Neural progenitor cell (in vitro differentiated cells): ENCODE measurements around the gene SEMA5B. TPM values are rescaled to one million over a fixed set of nuclear protein-coding genes. Genes with fewer than 3 reads are reported as not detected.

Source experiments
- DNase-seq: peaks from one replicate; pipeline ENCODE4 v3.0.0-alpha.2; 2016; ENCODE audit warnings: low spot score
- H2AFZ ChIP-seq: fragments of 200-600 bp; sonication (generic); replicated peaks from 2 replicates; pipeline ENCODE4 v1.6.1; 2016; ENCODE audit warnings: antibody characterized with exemption
- H3F3A ChIP-seq: fragments of 200-600 bp; sonication (generic); 2 replicates; pipeline ENCODE4 v1.6.1; 2016; ENCODE audit warnings: antibody characterized with exemption, low read depth
- H3K27ac ChIP-seq: fragments of 200-600 bp; sonication (generic); 2 replicates; pipeline ENCODE4 v1.5.1; 2016; ENCODE audit warnings: mild to moderate bottlenecking
- H3K27me3 ChIP-seq: fragments of 200-600 bp; sonication (generic); 2 replicates; pipeline ENCODE4 v1.6.1; 2016; ENCODE audit warnings: mild to moderate bottlenecking, moderate library complexity
- H3K36me3 ChIP-seq: fragments of 200-600 bp; sonication (generic); 2 replicates; pipeline ENCODE4 v1.5.1; 2016
- H3K4me1 ChIP-seq: fragments of 200-600 bp; sonication (generic); 2 replicates; pipeline ENCODE4 v1.6.1; 2016; ENCODE audit warnings: mixed run types
- H3K4me2 ChIP-seq: fragments of 200-600 bp; sonication (generic); 2 replicates; pipeline ENCODE4 v1.6.1; 2016
- H3K4me3 ChIP-seq: fragments of 200-600 bp; sonication (generic); 2 replicates; pipeline ENCODE4 v1.5.1; 2016
- H3K79me2 ChIP-seq: fragments of 200-600 bp; sonication (generic); 2 replicates; pipeline ENCODE4 v1.6.1; 2016; ENCODE audit warnings: low read depth
- H3K9ac ChIP-seq: fragments of 200-600 bp; sonication (generic); 2 replicates; pipeline ENCODE4 v1.6.1; 2016
- H3K9me3 ChIP-seq: fragments of 200-600 bp; sonication (generic); 2 replicates; pipeline ENCODE4 v1.5.1; 2016; ENCODE audit warnings: low read depth
- H4K20me1 ChIP-seq: fragments of 200-600 bp; sonication (generic); 2 replicates; pipeline ENCODE4 v1.6.1; 2016; ENCODE audit warnings: low read depth
- H3K27ac Mint-ChIP-seq: 3 replicates; pipeline ENCODE4 v1.8.0; 2021; ENCODE audit warnings: mixed read lengths
- H3K27me3 Mint-ChIP-seq: 2 replicates; pipeline ENCODE4 v1.8.0; 2022; ENCODE audit warnings: low read depth, mild to moderate bottlenecking, inconsistent platforms, moderate library complexity, mixed read lengths; ENCODE audit not compliant: insufficient read depth
- H3K36me3 Mint-ChIP-seq: 3 replicates; pipeline ENCODE4 v1.8.0; 2021; ENCODE audit warnings: mixed read lengths
- H3K4me1 Mint-ChIP-seq: 3 replicates; pipeline ENCODE4 v1.8.0; 2021; ENCODE audit warnings: mixed read lengths
- H3K4me3 Mint-ChIP-seq: 3 replicates; pipeline ENCODE4 v1.8.0; 2021; ENCODE audit warnings: mild to moderate bottlenecking, moderate library complexity, mixed read lengths
- H3K9me3 Mint-ChIP-seq: 3 replicates; pipeline ENCODE4 v1.8.0; 2020; ENCODE audit warnings: mixed read lengths
- CTCF ChIP-seq: fragments of 200-600 bp; sonication (generic); IDR thresholded peaks from 2 replicates; pipeline ENCODE4 v1.5.1; 2017; ENCODE audit warnings: antibody characterized with exemption, mild to moderate bottlenecking
- EZH2 ChIP-seq: fragments of 200-600 bp; sonication (generic); IDR thresholded peaks from 2 replicates; pipeline ENCODE4 v1.6.1; 2017; ENCODE audit warnings: antibody characterized with exemption, mild to moderate bottlenecking, moderate library complexity
- EZH2phosphoT487 ChIP-seq: fragments of 200-600 bp; sonication (generic); IDR thresholded peaks from 2 replicates; pipeline ENCODE4 v1.6.1; 2017; ENCODE audit warnings: antibody characterized with exemption
- total RNA-seq: library from RNA; depleted of rRNA; stranded (reverse); fragments of >200 nt; gene quantifications from 2 replicates; pipeline ENCODE4 v1.2.3, GENCODE V29; 2015; ENCODE audit warnings: low replicate concordance

SEMA5B gene
- total RNA-seq, 1 donor from 2014 or later, result 10.1 TPM

- Histone ChIP-seq H3K79me2 (no peaks in the 10 kb centered on the region), H3K4me2 (no peak overlapping the region), H3K27ac (no peak overlapping the region), H2AFZ (no peak overlapping the region), H3K4me1 (peaks cover 45% of the 10 kb centered on the region), H3K27me3 (no peaks in the 10 kb centered on the region), H3K9ac (no peak overlapping the region), H3K9me3 (no peaks in the 10 kb centered on the region), H3K4me3 (no peak overlapping the region), H3F3A (peaks cover 22% of the 10 kb centered on the region), H3K36me3 (no peaks in the 10 kb centered on the region), H4K20me1 (peaks cover 10% of the 10 kb centered on the region)
- no peaks in the 10 kb centered on the region for H3K36me3 Mint-ChIP-seq
- H3K4me1 Mint-ChIP-seq, result peaks cover 67% of the 10 kb centered on the region
- peak overlapping the region; percentile 49 for H3K4me3 Mint-ChIP-seq
- no peaks in the 10 kb centered on the region for H3K9me3 Mint-ChIP-seq
- H3K27ac Mint-ChIP-seq, result peak overlapping the region; percentile 90
- no peak for TF ChIP-seq EZH2phosphoT487
- DNase-seq, result peak; percentile 31
- H3K27me3 Mint-ChIP-seq, result peaks cover 12% of the 10 kb centered on the region
These were observed 52.2 kb downstream of the SEMA5B start for GRCh38 chr3:122975163-122975923.

- Mint-ChIP-seq H3K4me1 (peaks cover 64% of the 10 kb centered on the region), H3K36me3 (no peaks in the 10 kb centered on the region), H3K9me3 (no peaks in the 10 kb centered on the region), H3K27me3 (peaks cover 10% of the 10 kb centered on the region), H3K4me3 (peak overlapping the region; percentile 49), H3K27ac (peak overlapping the region; percentile 90)
- no peak overlapping the region for H3K9ac ChIP-seq
- no peaks in the 10 kb centered on the region for H3K79me2 ChIP-seq
- H3K4me3 ChIP-seq, result no peak overlapping the region
- no peaks in the 10 kb centered on the region for H3K27me3 ChIP-seq
- H2AFZ ChIP-seq, result no peak overlapping the region
- no peaks in the 10 kb centered on the region for H3K9me3 ChIP-seq
- H3K36me3 ChIP-seq, result no peaks in the 10 kb centered on the region
- TF ChIP-seq EZH2phosphoT487 (no peak), EZH2 (no peak), CTCF (no peak)
- H3K27ac ChIP-seq, result no peak overlapping the region
- H3K4me2 ChIP-seq, result no peak overlapping the region
- peaks cover 21% of the 10 kb centered on the region for H3F3A ChIP-seq
- H3K4me1 ChIP-seq, result peaks cover 45% of the 10 kb centered on the region
- peaks cover 10% of the 10 kb centered on the region for H4K20me1 ChIP-seq
- no peak for DNase-seq
These were observed 52.8 kb downstream of the SEMA5B start for GRCh38 chr3:122974764-122975162.

- TF ChIP-seq CTCF, result no peak
- TF ChIP-seq EZH2, result no peak
- no peak for TF ChIP-seq EZH2phosphoT487
- Histone ChIP-seq H2AFZ (no peak overlapping the region), H3K4me3 (no peak overlapping the region), H4K20me1 (peaks cover 10% of the 10 kb centered on the region), H3K4me2 (no peak overlapping the region), H3K79me2 (no peaks in the 10 kb centered on the region), H3K27me3 (no peaks in the 10 kb centered on the region), H3K27ac (no peak overlapping the region), H3K4me1 (peaks cover 40% of the 10 kb centered on the region), H3K36me3 (no peaks in the 10 kb centered on the region), H3F3A (peaks cover 14% of the 10 kb centered on the region), H3K9ac (no peak overlapping the region), H3K9me3 (no peaks in the 10 kb centered on the region)
- H3K4me1 Mint-ChIP-seq, result peaks cover 57% of the 10 kb centered on the region
- H3K27me3 Mint-ChIP-seq, result peaks cover 8% of the 10 kb centered on the region
- no peak overlapping the region for H3K27ac Mint-ChIP-seq
- H3K9me3 Mint-ChIP-seq, result no peaks in the 10 kb centered on the region
- DNase-seq, result no peak
- no peak overlapping the region for H3K4me3 Mint-ChIP-seq
- no peaks in the 10 kb centered on the region for H3K36me3 Mint-ChIP-seq
These were observed 53.5 kb downstream of the SEMA5B start for GRCh38 chr3:122973893-122974615.

- H3K4me2 ChIP-seq, result no peak overlapping the region
- no peaks in the 10 kb centered on the region for H4K20me1 ChIP-seq
- no peak overlapping the region for H2AFZ ChIP-seq
- H3K36me3 ChIP-seq, result no peaks in the 10 kb centered on the region
- peaks cover 38% of the 10 kb centered on the region for H3K4me1 Mint-ChIP-seq
- H3F3A ChIP-seq, result no peaks in the 10 kb centered on the region
- no peak overlapping the region for H3K4me3 ChIP-seq
- no peaks in the 10 kb centered on the region for H3K9me3 ChIP-seq
- H3K27me3 Mint-ChIP-seq, result peaks cover 6% of the 10 kb centered on the region
- no peak overlapping the region for H3K27ac Mint-ChIP-seq
- H3K9me3 Mint-ChIP-seq, result no peaks in the 10 kb centered on the region
- H3K4me3 Mint-ChIP-seq, result no peak overlapping the region
- H3K27me3 ChIP-seq, result no peaks in the 10 kb centered on the region
- no peak for TF ChIP-seq EZH2phosphoT487
- TF ChIP-seq CTCF, result no peak
- TF ChIP-seq EZH2, result no peak
- no peak overlapping the region for H3K9ac ChIP-seq
- DNase-seq, result no peak
- peaks cover 20% of the 10 kb centered on the region for H3K4me1 ChIP-seq
- no peaks in the 10 kb centered on the region for H3K79me2 ChIP-seq
- H3K36me3 Mint-ChIP-seq, result no peaks in the 10 kb centered on the region
- no peak overlapping the region for H3K27ac ChIP-seq
These were observed 55.4 kb downstream of the SEMA5B start for GRCh38 chr3:122972141-122972540.
